ENCODE measurements around the gene CCDC32. TPM values are rescaled to one million over a fixed set of nuclear protein-coding genes. Genes with fewer than 3 reads are reported as not detected.

The CCDC32 gene
- total RNA-seq, 1 donor from 2014 or later: 16.4 TPM

DNA sequence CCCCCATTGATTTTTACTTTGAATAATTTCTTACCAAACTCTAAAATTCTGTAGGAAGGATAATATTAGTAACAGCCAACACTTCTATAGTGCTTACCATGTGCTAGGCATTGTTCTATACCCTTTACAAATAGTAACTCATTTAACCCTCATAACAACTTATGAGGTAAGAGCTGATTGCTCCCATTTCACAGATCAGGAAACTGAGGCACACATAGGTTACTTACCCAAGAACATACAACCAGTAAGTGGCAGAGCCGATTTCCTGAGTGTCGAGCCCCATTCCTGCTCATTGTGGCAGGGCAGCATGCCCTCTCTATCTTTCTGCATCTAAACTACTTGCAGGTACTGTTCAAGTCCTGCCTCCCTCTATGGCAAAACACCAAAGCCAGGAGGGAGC lies 9.0 kb downstream of the CCDC32 start:
- TF ChIP-seq, protein P1, sequence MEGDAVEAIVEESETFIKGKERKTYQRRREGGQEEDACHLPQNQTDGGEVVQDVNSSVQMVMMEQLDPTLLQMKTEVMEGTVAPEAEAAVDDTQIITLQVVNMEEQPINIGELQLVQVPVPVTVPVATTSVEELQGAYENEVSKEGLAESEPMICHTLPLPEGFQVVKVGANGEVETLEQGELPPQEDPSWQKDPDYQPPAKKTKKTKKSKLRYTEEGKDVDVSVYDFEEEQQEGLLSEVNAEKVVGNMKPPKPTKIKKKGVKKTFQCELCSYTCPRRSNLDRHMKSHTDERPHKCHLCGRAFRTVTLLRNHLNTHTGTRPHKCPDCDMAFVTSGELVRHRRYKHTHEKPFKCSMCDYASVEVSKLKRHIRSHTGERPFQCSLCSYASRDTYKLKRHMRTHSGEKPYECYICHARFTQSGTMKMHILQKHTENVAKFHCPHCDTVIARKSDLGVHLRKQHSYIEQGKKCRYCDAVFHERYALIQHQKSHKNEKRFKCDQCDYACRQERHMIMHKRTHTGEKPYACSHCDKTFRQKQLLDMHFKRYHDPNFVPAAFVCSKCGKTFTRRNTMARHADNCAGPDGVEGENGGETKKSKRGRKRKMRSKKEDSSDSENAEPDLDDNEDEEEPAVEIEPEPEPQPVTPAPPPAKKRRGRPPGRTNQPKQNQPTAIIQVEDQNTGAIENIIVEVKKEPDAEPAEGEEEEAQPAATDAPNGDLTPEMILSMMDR (IDR thresholded peaks at IDR 0.05): no peak
- Histone ChIP-seq H3K36me3 (peaks cover 25 to 37% of the 10 kb centered on the region in 2 donors), H3K27ac (no peak overlapping the region), H3K4me3 (no peak overlapping the region), H3K9me3 (no peaks in the 10 kb centered on the region), H3K27me3 (no peaks in the 10 kb centered on the region), H3K4me1 (no peaks in the 10 kb centered on the region)
- intact Hi-C loops (cut with DNase I): no loop called here
- peak in 1 of 2 donors; percentile 35 for DNase-seq (ENCODE audit: low spot score in 2 of 2)

DNA sequence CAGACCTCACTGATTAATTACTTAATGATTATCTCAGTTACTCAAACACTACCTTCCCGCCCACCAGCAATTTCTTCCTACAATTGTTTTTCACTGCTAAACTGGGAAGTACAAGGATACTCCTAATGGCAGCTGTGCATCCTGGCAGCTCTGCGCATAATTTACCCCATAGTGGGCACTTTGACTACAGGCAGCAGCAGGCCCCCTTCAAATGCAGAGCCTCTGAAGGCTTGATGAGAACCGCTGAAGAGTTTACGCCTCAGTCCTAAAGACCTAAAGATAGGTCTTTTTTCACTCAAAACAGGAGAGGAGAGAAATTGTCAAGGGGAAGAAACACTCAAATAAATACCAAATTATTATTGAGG lies 10.7 kb downstream of the CCDC32 start:
- TF ChIP-seq, protein P1 (IDR thresholded peaks at IDR 0.05): no peak
- DNase-seq (ENCODE audit: low spot score in 2 of 2): no peak
- H3K27me3 ChIP-seq: no peaks in the 10 kb centered on the region
- no peak overlapping the region for H3K27ac ChIP-seq
- peaks cover 25 to 37% of the 10 kb centered on the region in 2 donors for H3K36me3 ChIP-seq
- intact Hi-C loops (cut with DNase I): no loop called here
- no peaks in the 10 kb centered on the region for H3K9me3 ChIP-seq
- H3K4me1 ChIP-seq: peaks cover 2 to 3% of the 10 kb centered on the region in 2 donors
- H3K4me3 ChIP-seq: no peak overlapping the region

DNA sequence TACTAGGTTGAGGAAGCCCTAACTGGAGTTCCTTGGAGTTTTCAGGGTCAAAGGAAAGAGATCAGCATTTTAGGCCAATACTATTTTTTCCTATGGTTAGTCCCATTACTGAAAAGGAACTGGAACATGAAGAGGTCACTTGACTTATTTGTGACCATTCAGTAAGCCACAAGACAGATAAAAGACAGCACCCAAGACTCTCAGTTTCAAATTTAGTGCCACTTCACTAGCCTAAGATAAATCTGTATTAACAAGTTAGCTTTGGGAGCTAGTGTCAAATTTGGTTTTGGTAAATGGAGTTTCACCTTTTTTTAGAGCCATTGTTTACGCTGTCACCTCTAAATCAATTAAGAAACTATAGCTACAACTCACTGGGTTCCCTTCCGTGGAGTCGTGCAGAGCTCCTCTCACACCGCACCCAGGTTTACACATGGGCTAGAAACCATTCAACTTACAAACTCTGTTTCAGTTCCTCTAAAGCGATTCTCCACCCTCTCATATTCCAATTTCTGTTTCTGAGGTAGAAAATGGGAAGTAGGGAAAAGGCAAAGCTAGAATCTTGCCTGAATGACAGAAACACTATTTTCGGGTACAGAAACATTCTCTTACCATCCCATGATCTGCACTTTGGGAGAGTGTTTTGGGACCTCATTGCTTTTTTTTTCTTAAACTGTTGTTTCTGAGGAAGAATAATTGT lies 14.4 kb downstream of the CCDC32 start:
- TF ChIP-seq, protein P1 (IDR thresholded peaks at IDR 0.05): no peak
- no peaks in the 10 kb centered on the region for H3K27me3 ChIP-seq
- no peak overlapping the region for H3K4me3 ChIP-seq
- H3K4me1 ChIP-seq: peaks cover 2 to 3% of the 10 kb centered on the region in 2 donors
- H3K9me3 ChIP-seq: no peaks in the 10 kb centered on the region
- DNase-seq (ENCODE audit: low spot score in 2 of 2): peak in 1 of 2 donors; percentile 34
- H3K27ac ChIP-seq: no peak overlapping the region
- H3K36me3 ChIP-seq: peaks cover 17 to 33% of the 10 kb centered on the region in 2 donors
- intact Hi-C loops (cut with DNase I): no loop called here

DNA sequence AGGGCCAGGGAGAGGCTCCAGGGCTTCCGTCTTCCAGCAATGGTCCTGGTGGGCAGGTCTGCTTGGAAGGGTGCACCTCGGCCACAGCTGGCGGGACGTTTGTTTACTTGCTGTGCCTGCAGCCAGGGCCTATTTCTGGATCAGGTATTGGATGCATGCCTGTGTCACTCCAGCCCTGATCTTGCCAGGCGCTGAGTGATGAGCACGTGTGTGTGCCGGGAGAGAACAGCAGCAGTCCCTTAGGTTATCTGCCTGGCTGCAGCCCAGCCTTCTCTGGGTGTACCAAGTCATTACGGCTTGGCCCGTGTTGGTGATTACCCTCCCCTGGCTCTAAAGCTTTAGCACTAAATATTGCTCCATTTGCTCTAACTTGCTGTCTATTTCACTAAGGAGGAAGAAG lies 14.9 kb downstream of the CCDC32 start:
- intact Hi-C loops (cut with DNase I): no loop called here
- H3K27me3 ChIP-seq: no peaks in the 10 kb centered on the region
- peaks cover 14 to 27% of the 10 kb centered on the region in 2 donors for H3K36me3 ChIP-seq
- peaks cover 2 to 3% of the 10 kb centered on the region in 2 donors for H3K4me1 ChIP-seq
- no peak overlapping the region for H3K27ac ChIP-seq
- TF ChIP-seq, protein P1 (IDR thresholded peaks at IDR 0.05): no peak
- DNase-seq (ENCODE audit: low spot score in 2 of 2): peak in 1 of 2 donors; percentile 56
- H3K9me3 ChIP-seq: no peaks in the 10 kb centered on the region
- H3K4me3 ChIP-seq: no peak overlapping the region

DNA sequence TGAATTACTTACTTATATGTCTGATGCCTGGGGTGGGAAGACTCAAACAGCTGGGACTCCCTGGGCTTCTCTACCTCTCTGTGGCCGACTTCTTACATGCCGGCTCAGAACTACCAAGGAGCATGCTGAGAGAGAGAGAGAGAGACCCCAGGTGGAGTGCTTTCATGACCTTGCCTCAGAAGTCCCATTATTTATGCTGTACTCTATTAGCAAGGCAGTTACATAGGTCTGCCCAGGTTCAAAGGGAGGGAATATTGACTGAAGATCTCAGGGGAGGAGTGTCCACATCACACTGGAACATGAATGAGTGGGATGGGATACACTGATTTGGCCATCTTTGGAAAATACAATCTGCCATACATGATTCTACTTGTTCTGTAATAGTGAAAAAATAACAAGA lies 16.2 kb downstream of the CCDC32 start:
- Histone ChIP-seq H3K9me3 (no peaks in the 10 kb centered on the region), H3K4me3 (no peak overlapping the region), H3K27ac (no peak overlapping the region), H3K36me3 (peaks cover 8 to 17% of the 10 kb centered on the region in 2 donors), H3K4me1 (peaks cover 2 to 3% of the 10 kb centered on the region in 2 donors), H3K27me3 (no peaks in the 10 kb centered on the region)
- intact Hi-C loops (cut with DNase I): no loop called here
- peak in 1 of 2 donors; percentile 27 for DNase-seq (ENCODE audit: low spot score in 2 of 2)
- TF ChIP-seq, protein P1 (IDR thresholded peaks at IDR 0.05): no peak
